A549 (cell line): Measurements from ENCODE around the gene LIMA1. TPM values are rescaled to one million over a fixed set of nuclear protein-coding genes. Genes with fewer than 3 reads are reported as not detected.

Source experiments
- ATAC-seq, 2 experiments: fragments of 200-7000 bp in 1 of 2; fragments of >200 bp in 1 of 2; cut with Nextera tagmentation in 1 of 2; cut with Tn5 transposase in 1 of 2; 3 replicates each; pipeline versions ENCODE4 v1.8.0 to v1.9.1; 2018 to 2020; ENCODE audit warnings: mild to moderate bottlenecking in 1 of 2, moderate library complexity in 1 of 2
- CTCF ChIA-PET: fragments of 300-600 bp; sonication (Branson Sonifier 250); formaldehyde crosslinking; extraction: SDS; loops from one replicate; lab custom pipeline; 2021; ENCODE audit warnings: antibody characterized with exemption, inconsistent platforms; lab: Yijun Ruan, JAX
- POLR2A ChIA-PET: fragments of 350-600 bp; formaldehyde crosslinking; extraction: SDS; loops from one replicate; lab custom pipeline; 2021; ENCODE audit warnings: antibody characterized with exemption, inconsistent platforms; lab: Yijun Ruan, JAX
- DNase-seq, 2 experiments: peaks; one replicate each; pipeline versions ENCODE4 v3.0.0 to v3.0.0-alpha.2; 2011 to 2016; ENCODE audit warnings: low read depth in 1 of 2, low spot score in 1 of 2
- FAIRE-seq: peaks from 2 replicates; lab custom pipeline; 2011; peaks lifted over from hg19 to GRCh38; lab: Jason Lieb, UNC
- H3K27ac ChIP-seq, 2 experiments: fragments of >200 bp; sonication (Bioruptor Twin); formaldehyde crosslinking; 3 replicates each; pipeline ENCODE4 v1.5.1; 2016 to 2017
- H3K4me1 ChIP-seq: fragments of >200 bp; sonication (Bioruptor Twin); formaldehyde crosslinking; 3 replicates; pipeline ENCODE4 v1.6.1; 2016
- H3K4me2 ChIP-seq: fragments of >200 bp; sonication (Bioruptor Twin); formaldehyde crosslinking; 3 replicates; pipeline ENCODE4 v1.6.1; 2016
- H3K4me3 ChIP-seq: fragments of >200 bp; sonication (Bioruptor Twin); formaldehyde crosslinking; 3 replicates; pipeline ENCODE4 v1.5.1; 2016
- H3K9me3 ChIP-seq: fragments of >200 bp; sonication (Bioruptor Twin); formaldehyde crosslinking; 3 replicates; pipeline ENCODE4 v1.6.1; 2016
- CHD2 ChIP-seq: fragments of 150-350 bp; IDR thresholded peaks from 2 replicates; pipeline ENCODE4 v1.6.1; 2014; ENCODE audit warnings: low read length; ENCODE audit not compliant: partially characterized antibody
- EHF ChIP-seq: fragments of 250-450 bp; sonication (Bioruptor Pico); IDR thresholded peaks from 2 replicates; pipeline ENCODE4 v1.5.0; 2020; ENCODE audit warnings: mild to moderate bottlenecking
- EHMT2 ChIP-seq: fragments of 200-600 bp; sonication (generic); IDR thresholded peaks from 2 replicates; pipeline ENCODE4 v1.6.1; 2016; ENCODE audit warnings: antibody characterized with exemption, low read depth, mild to moderate bottlenecking, moderate library complexity
- GATA3 ChIP-seq: IDR thresholded peaks from 2 replicates; pipeline ENCODE4 v1.6.1; 2012; ENCODE audit warnings: borderline replicate concordance
- HES2 ChIP-seq: fragments of >200 bp; sonication (Bioruptor Twin); formaldehyde crosslinking; IDR thresholded peaks from 2 replicates; pipeline ENCODE4 v1.6.1; 2016
- HEYL ChIP-seq: fragments of 250-450 bp; sonication (Bioruptor Pico); IDR thresholded peaks from 2 replicates; pipeline ENCODE4 v1.8.0; 2021; ENCODE audit warnings: mild to moderate bottlenecking, moderate library complexity
- HMGXB4 ChIP-seq: fragments of 250-450 bp; sonication (Bioruptor Pico); IDR thresholded peaks from 2 replicates; pipeline ENCODE4 v1.5.0; 2021; ENCODE audit warnings: mild to moderate bottlenecking, moderate library complexity, borderline replicate concordance
- HOXA7 ChIP-seq: fragments of 250-450 bp; sonication (Bioruptor Pico); IDR thresholded peaks from 2 replicates; pipeline ENCODE4 v1.5.0; 2020; ENCODE audit warnings: mild to moderate bottlenecking, moderate library complexity
- JUN ChIP-seq, 2 experiments: fragments of >200 bp; sonication (Bioruptor Twin); formaldehyde crosslinking; IDR thresholded peaks; 2 replicates in 1 of 2; 3 replicates in 1 of 2; pipeline ENCODE4 v1.6.1; 2016 to 2017
- JUNB ChIP-seq: fragments of >200 bp; sonication (Bioruptor Twin); formaldehyde crosslinking; IDR thresholded peaks from 2 replicates; pipeline ENCODE4 v1.6.1; 2016
- KDM1A ChIP-seq: fragments of 200-600 bp; sonication (generic); IDR thresholded peaks from 2 replicates; pipeline ENCODE4 v1.6.1; 2016; ENCODE audit warnings: low read depth, mild to moderate bottlenecking
- MAX ChIP-seq: IDR thresholded peaks from 2 replicates; pipeline ENCODE4 v1.6.1; 2012
- MYC ChIP-seq: IDR thresholded peaks from 2 replicates; pipeline ENCODE4 v1.6.1; 2012; ENCODE audit warnings: mild to moderate bottlenecking, inconsistent platforms, low read length, improper control_type of control experiment, borderline replicate concordance
- RAD21 ChIP-seq, 2 experiments: fragments of >200 bp in 1 of 2; sonication (Bioruptor Twin) in 1 of 2; formaldehyde crosslinking in 1 of 2; IDR thresholded peaks in 1 of 2; conservative IDR thresholded peaks in 1 of 2; 2 replicates in 1 of 2; 3 replicates in 1 of 2; pipeline ENCODE4 v1.6.1; 2012 to 2018; ENCODE audit warnings: inconsistent platforms in 1 of 2
- RARB ChIP-seq: fragments of 250-450 bp; sonication (Bioruptor Pico); IDR thresholded peaks from 2 replicates; pipeline ENCODE4 v1.8.0; 2021; ENCODE audit warnings: mild to moderate bottlenecking, moderate library complexity
- RNF2 ChIP-seq: fragments of 200-600 bp; sonication (generic); IDR thresholded peaks from 2 replicates; pipeline ENCODE4 v1.6.1; 2016; ENCODE audit warnings: low read depth, mild to moderate bottlenecking, antibody characterized with exemption, moderate library complexity, borderline replicate concordance
- SMC3 ChIP-seq: fragments of >200 bp; sonication (Bioruptor Twin); formaldehyde crosslinking; IDR thresholded peaks from 3 replicates; pipeline ENCODE4 v1.6.1; 2018; ENCODE audit warnings: inconsistent platforms
- ZC3H11A ChIP-seq: fragments of 450-650 bp; IDR thresholded peaks from 2 replicates; pipeline ENCODE4 v1.6.1; 2014; ENCODE audit warnings: antibody characterized with exemption, mild to moderate bottlenecking
- ZFP36 ChIP-seq: fragments of 450-650 bp; IDR thresholded peaks from 2 replicates; pipeline ENCODE4 v1.6.1; 2014; ENCODE audit warnings: borderline replicate concordance; ENCODE audit not compliant: partially characterized antibody
- ZNF302 ChIP-seq: fragments of 250-450 bp; sonication (Bioruptor Pico); IDR thresholded peaks from 2 replicates; pipeline ENCODE4 v1.9.0; 2021; ENCODE audit warnings: inconsistent platforms, mild to moderate bottlenecking, moderate library complexity
- WGBS: methylation state at CpG from one replicate; pipeline ENCODE4 v1.1.6; 2017; ENCODE audit errors: missing lambda C conversion rate; 5-methylcytosine and 5-hydroxymethylcytosine counted together
- polyA plus RNA-seq, 4 experiments: library from polyadenylated mRNA; depleted of rRNA in 3 of 4; stranded (reverse); fragments of >200 nt; fragmentation: RNase III in 1 of 4; extraction: RNeasy Plus Mini Kit Qiagen cat#74134 plus additional on column Dnase treatment in 1 of 4; gene quantifications; 2 replicates in 3 of 4; 3 replicates in 1 of 4; pipeline ENCODE4 v1.2.3, GENCODE V29; 2011 to 2017
- TF ChIP-seq, protein P1 (sequence below): fragments of 200-600 bp; sonication (generic); IDR thresholded peaks from 2 replicates; pipeline ENCODE4 v1.6.1; 2016; ENCODE audit warnings: antibody characterized with exemption, mild to moderate bottlenecking, moderate library complexity
- TF ChIP-seq, protein P2 (sequence below): fragments of 450-650 bp; IDR thresholded peaks from 2 replicates; pipeline ENCODE4 v1.6.1; 2014; ENCODE audit warnings: antibody characterized with exemption
- TF ChIP-seq, protein P3 (sequence below): fragments of >200 bp; sonication (Bioruptor Twin); formaldehyde crosslinking; IDR thresholded peaks from 3 replicates; pipeline ENCODE4 v1.6.1; 2016
- TF ChIP-seq, protein P4 (sequence below): fragments of 150-350 bp; IDR thresholded peaks from 2 replicates; pipeline ENCODE4 v1.6.1; 2014; ENCODE audit warnings: low read depth, mild to moderate bottlenecking, low read length
- TF ChIP-seq, protein P5 (sequence below): fragments of 250-450 bp; sonication (Bioruptor Pico); IDR thresholded peaks from 2 replicates; pipeline ENCODE4 v1.5.0; 2020; ENCODE audit warnings: low read depth, mild to moderate bottlenecking, moderate library complexity

LIMA1 gene
- polyA plus RNA-seq, 2 of the 4 experiments (the other 2 are of a cell fraction), result 9.0 to 23.4 TPM

GRCh38 chr12:50205648-50206047, 77.7 kb downstream of the LIMA1 start:
- H3K4me1 ChIP-seq, result peaks cover 16% of the 10 kb centered on the region; the same call in 2 of the 3 replicates
- WGBS, result 89% methylated on average over 6 of the region's 6 CpGs
- no peak for FAIRE-seq
- no peak for ATAC-seq
- H3K9me3 ChIP-seq, result no peaks in the 10 kb centered on the region
- no peak overlapping the region for H3K4me3 ChIP-seq
- CTCF ChIA-PET, result interaction anchor here (2.4 kb wide), 1 partner anchor 109 kb away, joined by 10 read pairs; no protein-coding TSS in a partner anchor
- TF ChIP-seq SMC3 (no peak), ZNF302 (CRISPR knock-in tag) (no peak), CHD2 (no peak), GATA3 (no peak), MYC (no peak), MAX (no peak), RNF2 (no peak), JUNB (no peak), HES2 (no peak), HEYL (no peak), ZFP36 (no peak), JUN (IDR thresholded peaks at IDR 0.05) (no peak), HOXA7 (CRISPR knock-in tag) (no peak)
- TF ChIP-seq, protein P1, sequence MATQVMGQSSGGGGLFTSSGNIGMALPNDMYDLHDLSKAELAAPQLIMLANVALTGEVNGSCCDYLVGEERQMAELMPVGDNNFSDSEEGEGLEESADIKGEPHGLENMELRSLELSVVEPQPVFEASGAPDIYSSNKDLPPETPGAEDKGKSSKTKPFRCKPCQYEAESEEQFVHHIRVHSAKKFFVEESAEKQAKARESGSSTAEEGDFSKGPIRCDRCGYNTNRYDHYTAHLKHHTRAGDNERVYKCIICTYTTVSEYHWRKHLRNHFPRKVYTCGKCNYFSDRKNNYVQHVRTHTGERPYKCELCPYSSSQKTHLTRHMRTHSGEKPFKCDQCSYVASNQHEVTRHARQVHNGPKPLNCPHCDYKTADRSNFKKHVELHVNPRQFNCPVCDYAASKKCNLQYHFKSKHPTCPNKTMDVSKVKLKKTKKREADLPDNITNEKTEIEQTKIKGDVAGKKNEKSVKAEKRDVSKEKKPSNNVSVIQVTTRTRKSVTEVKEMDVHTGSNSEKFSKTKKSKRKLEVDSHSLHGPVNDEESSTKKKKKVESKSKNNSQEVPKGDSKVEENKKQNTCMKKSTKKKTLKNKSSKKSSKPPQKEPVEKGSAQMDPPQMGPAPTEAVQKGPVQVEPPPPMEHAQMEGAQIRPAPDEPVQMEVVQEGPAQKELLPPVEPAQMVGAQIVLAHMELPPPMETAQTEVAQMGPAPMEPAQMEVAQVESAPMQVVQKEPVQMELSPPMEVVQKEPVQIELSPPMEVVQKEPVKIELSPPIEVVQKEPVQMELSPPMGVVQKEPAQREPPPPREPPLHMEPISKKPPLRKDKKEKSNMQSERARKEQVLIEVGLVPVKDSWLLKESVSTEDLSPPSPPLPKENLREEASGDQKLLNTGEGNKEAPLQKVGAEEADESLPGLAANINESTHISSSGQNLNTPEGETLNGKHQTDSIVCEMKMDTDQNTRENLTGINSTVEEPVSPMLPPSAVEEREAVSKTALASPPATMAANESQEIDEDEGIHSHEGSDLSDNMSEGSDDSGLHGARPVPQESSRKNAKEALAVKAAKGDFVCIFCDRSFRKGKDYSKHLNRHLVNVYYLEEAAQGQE, result no peak
- TF ChIP-seq, protein P2, sequence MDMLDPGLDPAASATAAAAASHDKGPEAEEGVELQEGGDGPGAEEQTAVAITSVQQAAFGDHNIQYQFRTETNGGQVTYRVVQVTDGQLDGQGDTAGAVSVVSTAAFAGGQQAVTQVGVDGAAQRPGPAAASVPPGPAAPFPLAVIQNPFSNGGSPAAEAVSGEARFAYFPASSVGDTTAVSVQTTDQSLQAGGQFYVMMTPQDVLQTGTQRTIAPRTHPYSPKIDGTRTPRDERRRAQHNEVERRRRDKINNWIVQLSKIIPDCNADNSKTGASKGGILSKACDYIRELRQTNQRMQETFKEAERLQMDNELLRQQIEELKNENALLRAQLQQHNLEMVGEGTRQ, result no peak
- TF ChIP-seq, protein P3, sequence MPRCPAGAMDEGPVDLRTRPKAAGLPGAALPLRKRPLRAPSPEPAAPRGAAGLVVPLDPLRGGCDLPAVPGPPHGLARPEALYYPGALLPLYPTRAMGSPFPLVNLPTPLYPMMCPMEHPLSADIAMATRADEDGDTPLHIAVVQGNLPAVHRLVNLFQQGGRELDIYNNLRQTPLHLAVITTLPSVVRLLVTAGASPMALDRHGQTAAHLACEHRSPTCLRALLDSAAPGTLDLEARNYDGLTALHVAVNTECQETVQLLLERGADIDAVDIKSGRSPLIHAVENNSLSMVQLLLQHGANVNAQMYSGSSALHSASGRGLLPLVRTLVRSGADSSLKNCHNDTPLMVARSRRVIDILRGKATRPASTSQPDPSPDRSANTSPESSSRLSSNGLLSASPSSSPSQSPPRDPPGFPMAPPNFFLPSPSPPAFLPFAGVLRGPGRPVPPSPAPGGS, result no peak
- TF ChIP-seq, protein P4, sequence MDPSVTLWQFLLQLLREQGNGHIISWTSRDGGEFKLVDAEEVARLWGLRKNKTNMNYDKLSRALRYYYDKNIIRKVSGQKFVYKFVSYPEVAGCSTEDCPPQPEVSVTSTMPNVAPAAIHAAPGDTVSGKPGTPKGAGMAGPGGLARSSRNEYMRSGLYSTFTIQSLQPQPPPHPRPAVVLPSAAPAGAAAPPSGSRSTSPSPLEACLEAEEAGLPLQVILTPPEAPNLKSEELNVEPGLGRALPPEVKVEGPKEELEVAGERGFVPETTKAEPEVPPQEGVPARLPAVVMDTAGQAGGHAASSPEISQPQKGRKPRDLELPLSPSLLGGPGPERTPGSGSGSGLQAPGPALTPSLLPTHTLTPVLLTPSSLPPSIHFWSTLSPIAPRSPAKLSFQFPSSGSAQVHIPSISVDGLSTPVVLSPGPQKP, result no peak
- no peak for DNase-seq
- POLR2A ChIA-PET, result interaction anchor here (0.6 to 1.1 kb wide), 2 partner anchors 16 to 344 kb away, joined by 5 to 9 read pairs; no protein-coding TSS in a partner anchor
- no peak overlapping the region for H3K27ac ChIP-seq
- no peak overlapping the region for H3K4me2 ChIP-seq

- ATAC-seq (no peak), FAIRE-seq (no peak), DNase-seq (no peak)
- Histone ChIP-seq H3K4me3 (no peak overlapping the region), H3K27ac (no peak overlapping the region), H3K4me2 (no peak overlapping the region), H3K9me3 (no peaks in the 10 kb centered on the region), H3K4me1 (peaks cover 16% of the 10 kb centered on the region; the same call in 2 of the 3 replicates)
- POLR2A ChIA-PET, result no interaction called here
- 90% methylated on average over 2 of the region's 2 CpGs for whole genome bisulfite sequencing
- CTCF ChIA-PET, result interaction anchor here (1.1 to 1.3 kb wide), 4 partner anchors 28 to 111 kb away, joined by 3 to 4 read pairs (median 3); partner anchors contain the start of gene COX14
- TF ChIP-seq RAD21 (conservative IDR thresholded peaks at IDR 0.05 in 1 of 2, IDR thresholded peaks at IDR 0.05 in 1 of 2), result no peak
- TF ChIP-seq RARB (CRISPR knock-in tag), result no peak
- no peak for TF ChIP-seq EHMT2
- no peak for TF ChIP-seq HMGXB4 (CRISPR knock-in tag)
- TF ChIP-seq KDM1A, result no peak
- TF ChIP-seq ZC3H11A, result no peak
- TF ChIP-seq EHF, result no peak
- TF ChIP-seq, protein P4, result no peak
- TF ChIP-seq, protein P5, sequence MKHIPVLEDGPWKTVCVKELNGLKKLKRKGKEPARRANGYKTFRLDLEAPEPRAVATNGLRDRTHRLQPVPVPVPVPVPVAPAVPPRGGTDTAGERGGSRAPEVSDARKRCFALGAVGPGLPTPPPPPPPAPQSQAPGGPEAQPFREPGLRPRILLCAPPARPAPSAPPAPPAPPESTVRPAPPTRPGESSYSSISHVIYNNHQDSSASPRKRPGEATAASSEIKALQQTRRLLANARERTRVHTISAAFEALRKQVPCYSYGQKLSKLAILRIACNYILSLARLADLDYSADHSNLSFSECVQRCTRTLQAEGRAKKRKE (CRISPR knock-in tag), result no peak
- no peak for TF ChIP-seq RNF2
These were observed 79.6 kb downstream of the LIMA1 start for GRCh38 chr12:50203691-50204090.
